Measurements from ENCODE around the gene OVCH1.
"Not testable (repeated sequence)": the region's sequence is repeated elsewhere in the genome, so short reads cannot be mapped to it uniquely, and the experiment has no call there.

Gene OVCH1

DNA sequence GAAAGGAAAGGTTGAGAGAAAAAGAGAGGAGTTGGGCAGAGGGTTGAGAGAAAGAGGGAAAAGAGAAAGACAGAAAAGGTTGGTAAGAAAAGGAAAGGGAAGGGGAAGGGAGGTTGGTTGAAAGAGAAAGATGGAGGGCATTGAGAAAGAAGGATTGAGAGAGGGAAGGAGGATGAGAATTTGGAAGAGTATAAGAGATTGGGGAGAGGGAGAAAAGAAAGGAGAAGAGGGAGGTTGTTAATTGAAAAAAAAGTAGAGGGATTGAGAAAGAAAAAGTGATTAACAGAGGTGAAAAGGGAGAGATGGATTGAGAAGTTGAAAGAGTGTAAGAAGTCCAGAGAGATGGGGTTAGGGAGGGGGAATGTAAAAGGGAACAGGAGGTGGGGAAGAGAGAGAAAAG, 95.0 kb downstream of the OVCH1 start:
- Histone ChIP-seq H2BK120ac (ENCODE audit: low read depth, low read length) (no peak overlapping the region), H2BK15ac (replicated peaks; ENCODE audit: low read depth) (no peak overlapping the region), H3K36me3 (ENCODE audit: control insufficient read depth, insufficient read depth, low read length) (no peaks in the 10 kb centered on the region), H2AK5ac (ENCODE audit: low read length) (no peak overlapping the region), H3K4me1 (ENCODE audit: control insufficient read depth, low read depth, low read length) (no peaks in the 10 kb centered on the region), H3K23ac (ENCODE audit: low read length) (no peak overlapping the region), H3K27ac (ENCODE audit: low read depth, low read length) (no peak overlapping the region), H3K4me3 (ENCODE audit: low read length) (no peak overlapping the region), H3K9ac (ENCODE audit: low read length) (no peak overlapping the region), H4K5ac (ENCODE audit: low read length) (no peak overlapping the region), H4K8ac (ENCODE audit: low read depth, low read length) (no peak overlapping the region), H3K18ac (ENCODE audit: low read length) (no peak overlapping the region), H3K79me2 (ENCODE audit: control insufficient read depth, insufficient read depth, low read length) (no peaks in the 10 kb centered on the region), H3K27me3 (ENCODE audit: insufficient read depth, low read length, poor library complexity) (no peaks in the 10 kb centered on the region), H3K4ac (ENCODE audit: low read depth, low read length) (no peak overlapping the region), H3K4me2 (ENCODE audit: low read length) (no peak overlapping the region), H2BK5ac (ENCODE audit: low read length) (no peak overlapping the region), H3K79me1 (ENCODE audit: low read length) (no peaks in the 10 kb centered on the region), H3K56ac (ENCODE audit: low read length) (no peak overlapping the region)
- DNase-seq, result no peak

GRCh38 chr12:29398495-29398894, 99.0 kb downstream of the OVCH1 start:
- no CpG with 5 or more reads among the region's 1 CpG for WGBS (ENCODE audit: extremely low coverage, insufficient coverage, low lambda C conversion rate)
- Histone ChIP-seq H2BK5ac (ENCODE audit: low read length) (no peak overlapping the region), H2BK15ac (replicated peaks; ENCODE audit: low read depth) (no peak overlapping the region), H3K36me3 (ENCODE audit: control insufficient read depth, insufficient read depth, low read length) (no peaks in the 10 kb centered on the region), H2BK120ac (ENCODE audit: low read depth, low read length) (no peak overlapping the region), H3K23ac (ENCODE audit: low read length) (no peak overlapping the region), H3K56ac (ENCODE audit: low read length) (no peak overlapping the region), H3K79me2 (ENCODE audit: control insufficient read depth, insufficient read depth, low read length) (no peaks in the 10 kb centered on the region), H3K9ac (ENCODE audit: low read length) (no peak overlapping the region), H3K4ac (ENCODE audit: low read depth, low read length) (no peak overlapping the region), H4K8ac (ENCODE audit: low read depth, low read length) (no peak overlapping the region), H3K18ac (ENCODE audit: low read length) (no peak overlapping the region), H3K79me1 (ENCODE audit: low read length) (no peaks in the 10 kb centered on the region), H4K5ac (ENCODE audit: low read length) (no peak overlapping the region), H3K4me2 (ENCODE audit: low read length) (no peak overlapping the region), H3K4me3 (ENCODE audit: low read length) (no peak overlapping the region), H3K27ac (ENCODE audit: low read depth, low read length) (no peak overlapping the region), H2AK5ac (ENCODE audit: low read length) (no peak overlapping the region), H3K4me1 (ENCODE audit: control insufficient read depth, low read depth, low read length) (no peaks in the 10 kb centered on the region), H3K27me3 (ENCODE audit: insufficient read depth, low read length, poor library complexity) (no peaks in the 10 kb centered on the region)
- DNase-seq, result no peak

DNA sequence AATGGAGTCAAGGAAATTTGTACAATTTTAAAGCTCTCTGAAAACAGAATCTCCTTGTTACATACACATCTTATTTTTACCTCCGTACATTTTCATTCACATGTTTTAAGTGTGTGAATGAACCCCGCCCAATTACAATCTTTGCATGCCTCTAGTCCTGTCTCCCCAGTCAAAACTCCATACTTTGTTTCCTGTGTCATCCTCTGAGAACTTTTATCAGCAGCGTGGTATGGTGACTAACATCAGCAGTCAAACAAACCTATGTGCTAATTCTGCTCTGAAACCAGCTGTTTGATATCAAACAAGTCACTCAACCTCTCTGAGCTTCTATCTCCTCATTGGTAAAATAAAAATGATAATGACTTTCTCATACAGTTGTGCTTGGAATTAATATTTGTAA, 100.7 kb downstream of the OVCH1 start:
- no peak overlapping the region for H2BK5ac ChIP-seq (ENCODE audit: low read length)
- H3K79me1 ChIP-seq (ENCODE audit: low read length), result no peaks in the 10 kb centered on the region
- no peaks in the 10 kb centered on the region for H3K79me2 ChIP-seq (ENCODE audit: control insufficient read depth, insufficient read depth, low read length)
- no peak overlapping the region for H2AK5ac ChIP-seq (ENCODE audit: low read length)
- H3K23ac ChIP-seq (ENCODE audit: low read length), result no peak overlapping the region
- H3K27ac ChIP-seq (ENCODE audit: low read depth, low read length), result no peak overlapping the region
- no peak overlapping the region for H2BK15ac ChIP-seq (replicated peaks; ENCODE audit: low read depth)
- no CpG with 5 or more reads among the region's 3 CpGs for WGBS (ENCODE audit: extremely low coverage, insufficient coverage, low lambda C conversion rate)
- no peaks in the 10 kb centered on the region for H3K27me3 ChIP-seq (ENCODE audit: insufficient read depth, low read length, poor library complexity)
- no peak overlapping the region for H3K4me3 ChIP-seq (ENCODE audit: low read length)
- H3K18ac ChIP-seq (ENCODE audit: low read length), result no peak overlapping the region
- DNase-seq, result no peak
- H3K4ac ChIP-seq (ENCODE audit: low read depth, low read length), result no peak overlapping the region
- H3K4me2 ChIP-seq (ENCODE audit: low read length), result no peak overlapping the region
- H4K8ac ChIP-seq (ENCODE audit: low read depth, low read length), result no peak overlapping the region
- no peaks in the 10 kb centered on the region for H3K36me3 ChIP-seq (ENCODE audit: control insufficient read depth, insufficient read depth, low read length)
- no peaks in the 10 kb centered on the region for H3K4me1 ChIP-seq (ENCODE audit: control insufficient read depth, low read depth, low read length)
- no peak overlapping the region for H2BK120ac ChIP-seq (ENCODE audit: low read depth, low read length)
- H3K9ac ChIP-seq (ENCODE audit: low read length), result no peak overlapping the region
- no peak overlapping the region for H3K56ac ChIP-seq (ENCODE audit: low read length)
- H4K5ac ChIP-seq (ENCODE audit: low read length), result no peak overlapping the region

DNA sequence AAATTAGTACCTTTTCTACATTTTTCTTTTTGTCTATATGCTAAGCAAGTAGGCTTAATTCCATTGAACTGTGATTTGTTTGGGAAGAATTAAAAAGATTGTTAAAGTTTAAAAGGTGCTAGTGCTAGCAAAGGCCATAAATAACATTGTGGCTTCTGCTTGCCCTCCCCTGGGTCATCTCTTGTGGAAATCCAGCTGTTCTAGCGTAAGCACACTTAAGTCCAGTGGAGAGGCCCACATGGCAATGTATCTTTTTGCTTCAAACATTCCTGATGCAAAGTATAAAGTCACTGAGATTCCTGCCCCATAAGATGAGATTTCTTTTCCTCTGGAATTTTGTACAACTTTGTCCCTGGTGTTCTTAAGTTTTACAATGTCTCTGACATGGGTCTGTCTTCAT, 102.1 kb downstream of the OVCH1 start:
- Histone ChIP-seq H3K23ac (ENCODE audit: low read length) (no peak overlapping the region), H3K27ac (ENCODE audit: low read depth, low read length) (no peak overlapping the region), H2BK120ac (ENCODE audit: low read depth, low read length) (no peak overlapping the region), H3K79me2 (ENCODE audit: control insufficient read depth, insufficient read depth, low read length) (no peaks in the 10 kb centered on the region), H3K9ac (ENCODE audit: low read length) (no peak overlapping the region), H4K5ac (ENCODE audit: low read length) (no peak overlapping the region), H3K4ac (ENCODE audit: low read depth, low read length) (no peak overlapping the region), H3K56ac (ENCODE audit: low read length) (no peak overlapping the region), H2BK5ac (ENCODE audit: low read length) (no peak overlapping the region), H4K8ac (ENCODE audit: low read depth, low read length) (no peak overlapping the region), H3K4me2 (ENCODE audit: low read length) (no peak overlapping the region), H3K27me3 (ENCODE audit: insufficient read depth, low read length, poor library complexity) (no peaks in the 10 kb centered on the region), H3K79me1 (ENCODE audit: low read length) (no peaks in the 10 kb centered on the region), H2AK5ac (ENCODE audit: low read length) (no peak overlapping the region), H3K36me3 (ENCODE audit: control insufficient read depth, insufficient read depth, low read length) (no peaks in the 10 kb centered on the region), H3K18ac (ENCODE audit: low read length) (no peak overlapping the region), H2BK15ac (replicated peaks; ENCODE audit: low read depth) (no peak overlapping the region), H3K4me3 (ENCODE audit: low read length) (no peak overlapping the region), H3K4me1 (ENCODE audit: control insufficient read depth, low read depth, low read length) (no peaks in the 10 kb centered on the region)
- WGBS (ENCODE audit: extremely low coverage, insufficient coverage, low lambda C conversion rate), result no CpG with 5 or more reads among the region's 1 CpG
- no peak for DNase-seq

DNA sequence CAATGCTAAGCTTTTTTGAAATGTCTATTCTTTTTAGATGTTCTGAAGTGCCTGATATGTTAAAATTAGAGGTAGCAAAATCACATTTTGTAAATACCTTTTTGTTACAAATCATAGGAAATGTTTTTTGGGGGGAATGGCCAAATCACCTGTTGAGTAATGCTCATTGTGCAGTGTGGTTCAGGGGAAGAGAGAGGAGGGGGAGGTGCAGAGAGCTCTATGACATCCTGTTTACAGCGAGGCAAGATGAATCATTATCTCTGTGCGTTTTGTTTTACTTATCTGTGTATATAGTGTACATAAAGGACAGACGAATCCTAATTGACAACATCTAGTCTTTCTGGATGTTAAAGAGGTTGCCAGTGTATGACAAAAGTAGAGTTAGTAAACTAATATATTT, 107.1 kb downstream of the OVCH1 start:
- H3K9ac ChIP-seq (ENCODE audit: low read length); H3K23ac ChIP-seq (ENCODE audit: low read length); H3K18ac ChIP-seq (ENCODE audit: low read length); H2AK5ac ChIP-seq (ENCODE audit: low read length); H2BK5ac ChIP-seq (ENCODE audit: low read length); H3K79me1 ChIP-seq (ENCODE audit: low read length); H3K36me3 ChIP-seq (ENCODE audit: control insufficient read depth, insufficient read depth, low read length); H2BK15ac ChIP-seq (replicated peaks; ENCODE audit: low read depth); H3K27ac ChIP-seq (ENCODE audit: low read depth, low read length); H3K79me2 ChIP-seq (ENCODE audit: control insufficient read depth, insufficient read depth, low read length); H3K56ac ChIP-seq (ENCODE audit: low read length); H3K4ac ChIP-seq (ENCODE audit: low read depth, low read length); H3K27me3 ChIP-seq (ENCODE audit: insufficient read depth, low read length, poor library complexity); H3K4me2 ChIP-seq (ENCODE audit: low read length); H2BK120ac ChIP-seq (ENCODE audit: low read depth, low read length); H4K8ac ChIP-seq (ENCODE audit: low read depth, low read length); H3K4me3 ChIP-seq (ENCODE audit: low read length); H3K4me1 ChIP-seq (ENCODE audit: control insufficient read depth, low read depth, low read length); DNase-seq; H4K5ac ChIP-seq (ENCODE audit: low read length): not testable (repeated sequence)
- no CpG with 5 or more reads among the region's 3 CpGs for WGBS (ENCODE audit: extremely low coverage, insufficient coverage, low lambda C conversion rate)

DNA sequence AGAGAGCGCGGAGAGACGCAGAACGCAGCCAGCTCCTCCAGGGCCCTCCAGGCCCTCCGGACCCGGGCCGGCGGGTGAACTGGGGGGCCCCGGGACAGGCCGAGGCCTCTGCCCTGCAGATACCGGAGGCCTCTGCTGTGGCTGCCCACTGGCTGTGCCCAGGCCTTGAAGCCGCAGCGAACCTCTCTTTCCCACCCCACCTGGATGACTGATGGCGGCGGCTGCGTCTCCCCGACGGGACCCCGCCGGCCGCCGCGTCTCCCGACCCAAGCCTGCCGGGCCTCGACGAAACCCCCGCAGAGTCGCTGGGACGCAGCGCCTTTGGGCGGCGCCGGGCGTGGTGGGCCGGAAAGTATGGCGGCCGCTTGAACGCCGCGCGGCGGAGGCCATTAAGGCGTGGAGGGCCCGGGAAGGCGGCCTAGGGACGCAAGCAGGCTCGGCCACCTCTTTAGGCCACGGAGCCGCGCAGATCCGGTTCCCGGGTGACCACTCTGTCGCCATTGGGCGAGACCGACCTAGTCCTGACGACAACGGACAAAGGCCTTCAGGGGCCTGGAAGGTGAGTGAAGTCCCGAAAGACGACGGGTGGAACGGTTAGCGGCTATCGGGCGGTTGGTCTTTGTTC, 108.1 kb downstream of the OVCH1 start:
- no peak overlapping the region for H3K23ac ChIP-seq (ENCODE audit: low read length)
- H3K4me3 ChIP-seq (ENCODE audit: low read length), result no peak overlapping the region
- H3K4me2 ChIP-seq (ENCODE audit: low read length), result no peak overlapping the region
- no peak overlapping the region for H4K5ac ChIP-seq (ENCODE audit: low read length)
- H3K18ac ChIP-seq (ENCODE audit: low read length), result no peak overlapping the region
- H2AK5ac ChIP-seq (ENCODE audit: low read length), result no peak overlapping the region
- no peak overlapping the region for H4K8ac ChIP-seq (ENCODE audit: low read depth, low read length)
- no peaks in the 10 kb centered on the region for H3K79me2 ChIP-seq (ENCODE audit: control insufficient read depth, insufficient read depth, low read length)
- H3K27me3 ChIP-seq (ENCODE audit: insufficient read depth, low read length, poor library complexity), result no peaks in the 10 kb centered on the region
- H3K36me3 ChIP-seq (ENCODE audit: control insufficient read depth, insufficient read depth, low read length), result no peaks in the 10 kb centered on the region
- no peak for DNase-seq
- no peak overlapping the region for H3K56ac ChIP-seq (ENCODE audit: low read length)
- H2BK5ac ChIP-seq (ENCODE audit: low read length), result no peak overlapping the region
- no peak overlapping the region for H3K9ac ChIP-seq (ENCODE audit: low read length)
- no peak overlapping the region for H2BK120ac ChIP-seq (ENCODE audit: low read depth, low read length)
- H2BK15ac ChIP-seq (replicated peaks; ENCODE audit: low read depth), result no peak overlapping the region
- no peaks in the 10 kb centered on the region for H3K4me1 ChIP-seq (ENCODE audit: control insufficient read depth, low read depth, low read length)
- no peak overlapping the region for H3K27ac ChIP-seq (ENCODE audit: low read depth, low read length)
- H3K79me1 ChIP-seq (ENCODE audit: low read length), result no peaks in the 10 kb centered on the region
- H3K4ac ChIP-seq (ENCODE audit: low read depth, low read length), result no peak overlapping the region
- WGBS (ENCODE audit: extremely low coverage, insufficient coverage, low lambda C conversion rate), result no CpG with 5 or more reads among the region's 65 CpGs
